HG03521 (cell line): ENCODE results near the gene COG7.
"Not testable (repeated sequence)": the region's sequence is repeated elsewhere in the genome, so short reads cannot be mapped to it uniquely, and the experiment has no call there.

ENCODE experiments used
- ATAC-seq: cut with Tn5 transposase; IDR thresholded peaks from one replicate; pipeline ENCODE4 v1.9.1; 2021; ENCODE audit warnings: mild to moderate bottlenecking, moderate library complexity; ENCODE audit not compliant: unreplicated experiment

Gene COG7

GRCh38 chr16:23416816-23417215, 36.2 kb downstream of the COG7 start:
- ATAC-seq = no peak

- no peak for ATAC-seq
Measured at GRCh38 chr16:23414731-23415130, 38.3 kb downstream of the COG7 start.

- no peak for ATAC-seq
Measured at GRCh38 chr16:23410176-23410575, 42.8 kb downstream of the COG7 start.

- no peak for ATAC-seq
Measured at GRCh38 chr16:23409522-23409921, 43.5 kb downstream of the COG7 start.

GRCh38 chr16:23408823-23409298, 44.1 kb downstream of the COG7 start:
- no peak for ATAC-seq

GRCh38 chr16:23408242-23408822, 44.7 kb downstream of the COG7 start:
- ATAC-seq = no peak

GRCh38 chr16:23407436-23408127, 45.4 kb downstream of the COG7 start:
- ATAC-seq = no peak

- no peak for ATAC-seq
Measured at GRCh38 chr16:23406546-23407240, 46.3 kb downstream of the COG7 start.

GRCh38 chr16:23406024-23406423, 47.0 kb downstream of the COG7 start:
- no peak for ATAC-seq

- no peak for ATAC-seq
Measured at GRCh38 chr16:23403547-23403946, 49.4 kb downstream of the COG7 start.

- ATAC-seq = no peak
Measured at GRCh38 chr16:23402100-23402499, 50.9 kb downstream of the COG7 start.

GRCh38 chr16:23401139-23401538, 51.9 kb downstream of the COG7 start:
- no peak for ATAC-seq

GRCh38 chr16:23400447-23400846, 52.5 kb downstream of the COG7 start:
- not testable (repeated sequence) for ATAC-seq

- ATAC-seq = no peak
Measured at GRCh38 chr16:23398987-23399805, 53.8 kb downstream of the COG7 start.

GRCh38 chr16:23397464-23397863, 55.5 kb downstream of the COG7 start:
- ATAC-seq = no peak

- no peak for ATAC-seq
Measured at GRCh38 chr16:23395732-23396131, 57.3 kb downstream of the COG7 start.

- ATAC-seq = no peak
Measured at GRCh38 chr16:23394141-23394831, 58.7 kb downstream of the COG7 start.

- no peak for ATAC-seq
Measured at GRCh38 chr16:23392223-23392600, 60.8 kb downstream of the COG7 start.

- no peak for ATAC-seq
Measured at GRCh38 chr16:23391381-23392222, 61.4 kb downstream of the COG7 start.

GRCh38 chr16:23389936-23390335, 63.1 kb downstream of the COG7 start:
- ATAC-seq = not testable (repeated sequence)
